GM12891 (cell line): ENCODE results near the gene C11orf16.

Experiments
- DNase-seq: peaks from one replicate; pipeline ENCODE4 v3.0.0; 2011; ENCODE audit warnings: low spot score; ENCODE audit not compliant: insufficient read length
- FAIRE-seq: peaks from 2 replicates; lab custom pipeline; 2011; peaks lifted over from hg19 to GRCh38; lab: Jason Lieb, UNC
- PAX5 ChIP-seq: IDR thresholded peaks from 2 replicates; pipeline ENCODE4 v1.6.1; 2011; ENCODE audit warnings: low read length, moderate library complexity, mild to moderate bottlenecking; ENCODE audit not compliant: insufficient read depth, severe bottlenecking
- POLR2A ChIP-seq: IDR thresholded peaks from 2 replicates; pipeline ENCODE4 v1.6.1; 2011; ENCODE audit warnings: low read depth, low read length, control low read depth
- POLR2AphosphoS5 ChIP-seq: IDR thresholded peaks from 2 replicates; pipeline ENCODE4 v1.6.1; 2011; ENCODE audit warnings: low read depth, low read length, control low read depth
- POU2F2 ChIP-seq: IDR thresholded peaks from 2 replicates; pipeline ENCODE4 v1.6.1; 2011; ENCODE audit warnings: low read depth, mild to moderate bottlenecking, control low read depth, low read length, moderate library complexity
- SPI1 ChIP-seq: IDR thresholded peaks from 2 replicates; pipeline ENCODE4 v1.6.1; 2011; ENCODE audit warnings: low read depth, low read length, control low read depth
- TAF1 ChIP-seq: IDR thresholded peaks from 2 replicates; pipeline ENCODE4 v1.6.1; 2011; ENCODE audit warnings: low read depth, low read length, control low read depth

The C11orf16 gene

GRCh38 chr11:8925711-8926110 lies 7.0 kb downstream of the C11orf16 start:
- DNase-seq (no peak), FAIRE-seq (no peak)
- no peak for TF ChIP-seq PAX5
- TF ChIP-seq POU2F2 = no peak
- TF ChIP-seq POLR2AphosphoS5 = no peak
- TF ChIP-seq POLR2A = no peak
- TF ChIP-seq SPI1 = no peak
- TF ChIP-seq TAF1 = no peak

- TF ChIP-seq TAF1 = no peak
- no peak for TF ChIP-seq PAX5
- no peak for TF ChIP-seq POLR2AphosphoS5
- TF ChIP-seq SPI1 = no peak
- TF ChIP-seq POU2F2 = no peak
- TF ChIP-seq POLR2A = no peak
- FAIRE-seq (no peak), DNase-seq (no peak)
These were observed 10.1 kb downstream of the C11orf16 start for GRCh38 chr11:8922691-8923090.

- FAIRE-seq = no peak
- TF ChIP-seq POLR2A = no peak
- no peak for TF ChIP-seq POLR2AphosphoS5
- no peak for TF ChIP-seq SPI1
- TF ChIP-seq TAF1 = no peak
- TF ChIP-seq POU2F2 = no peak
- no peak for TF ChIP-seq PAX5
- DNase-seq = no peak
These were observed 15.5 kb downstream of the C11orf16 start for GRCh38 chr11:8917157-8917825.

- peak; percentile 31 for FAIRE-seq
- TF ChIP-seq TAF1 = no peak
- no peak for TF ChIP-seq POLR2AphosphoS5
- TF ChIP-seq SPI1 = no peak
- TF ChIP-seq POLR2A = no peak
- no peak for TF ChIP-seq PAX5
- TF ChIP-seq POU2F2 = no peak
These were observed 18.1 kb downstream of the C11orf16 start for GRCh38 chr11:8914661-8915018.

GRCh38 chr11:8913961-8914660 lies 18.6 kb downstream of the C11orf16 start:
- TF ChIP-seq POU2F2 (peak; percentile 24; the same call in 1 of the 2 replicates), POLR2A (no peak), TAF1 (no peak), PAX5 (no peak), POLR2AphosphoS5 (no peak), SPI1 (no peak)
- DNase-seq (no peak), FAIRE-seq (peak; percentile 91)

More at GRCh38 chr11:8914661-8915018, 18.1 kb downstream of the C11orf16 start:
- no peak for DNase-seq

- peak; percentile 73 for DNase-seq
- peak; percentile 88 for FAIRE-seq
These were observed 21.5 kb downstream of the C11orf16 start, which contains the start of gene AKIP1 for GRCh38 chr11:8911029-8911823. Gene AKIP1 (plus strand): TSS chr11:8911189. CDS start chr11:8911450, 261 bp downstream.

GRCh38 chr11:8910649-8911026 lies 22.1 kb downstream of the C11orf16 start:
- no peak for TF ChIP-seq TAF1
- TF ChIP-seq POLR2A = no peak
- TF ChIP-seq POLR2AphosphoS5 = no peak
- DNase-seq (no peak), FAIRE-seq (no peak)

More at GRCh38 chr11:8911029-8911823, 21.5 kb downstream of the C11orf16 start, which contains the start of gene AKIP1:
- TF ChIP-seq POU2F2 (no peak), POLR2AphosphoS5 (no peak), PAX5 (no peak), POLR2A (no peak), SPI1 (no peak), TAF1 (no peak)

GRCh38 chr11:8908099-8908498 lies 24.6 kb downstream of the C11orf16 start:
- no peak for FAIRE-seq
- TF ChIP-seq SPI1 (no peak), PAX5 (no peak), TAF1 (no peak), POLR2AphosphoS5 (no peak), POLR2A (no peak), POU2F2 (no peak)
- no peak for DNase-seq

GRCh38 chr11:8907116-8907515 lies 25.6 kb downstream of the C11orf16 start:
- DNase-seq (no peak), FAIRE-seq (no peak)
- TF ChIP-seq SPI1 (no peak), PAX5 (no peak), POLR2A (no peak), POU2F2 (no peak), TAF1 (no peak), POLR2AphosphoS5 (no peak)
